K562 (cell line): ENCODE results near the gene TCTN3. TPM values are rescaled to one million over a fixed set of nuclear protein-coding genes. Genes with fewer than 3 reads are reported as not detected.

ENCODE experiments used
- ATAC-seq: fragments of 200-7000 bp; cut with Tn5 transposase; 3 replicates; pipeline ENCODE4 v1.9.1; 2020; ENCODE audit warnings: moderate library complexity
- BruUV-seq: library from RNA; stranded (reverse); fragments of 400-500 nt; replicated peaks from 2 replicates; lab custom pipeline; 2021; lab: Mats Ljungman, UMichigan
- CTCF ChIA-PET: fragments of 300-600 bp; formaldehyde crosslinking; extraction: SDS; loops from one replicate; lab custom pipeline; 2021; ENCODE audit warnings: low intra/inter-chr PET ratio; lab: Yijun Ruan, JAX
- POLR2A ChIA-PET: fragments of 300-600, 350-650 bp; sonication (Branson Sonifier 250); formaldehyde crosslinking; extraction: SDS; loops from one replicate; lab custom pipeline; 2021; ENCODE audit warnings: antibody characterized with exemption, inconsistent platforms; lab: Yijun Ruan, JAX
- DNase-seq, 4 experiments: peaks; one replicate each; pipeline versions ENCODE4 v3.0.0 to v3.0.0-alpha.2; 2011 to 2018; ENCODE audit warnings: low spot score in 3 of 4, mixed read lengths in 3 of 4; ENCODE audit errors: extremely low read depth in 1 of 4
- FAIRE-seq: peaks from 2 replicates; lab custom pipeline; 2011; peaks lifted over from hg19 to GRCh38; lab: Jason Lieb, UNC
- H2AFZ ChIP-seq: 2 replicates; pipeline ENCODE4 v1.6.0; 2011; ENCODE audit warnings: low read depth, low read length, control low read depth, inconsistent platforms
- H3K27ac ChIP-seq: fragments of 200-600 bp; 3 replicates; pipeline ENCODE4 v1.8.0; 2011; ENCODE audit warnings: low read depth, mild to moderate bottlenecking, control low read depth, inconsistent platforms, low read length, moderate library complexity, mixed read lengths; ENCODE audit errors: extremely low read depth
- H3K27me3 ChIP-seq, 2 experiments: fragments of 300-600 bp in 1 of 2; 2 replicates in 1 of 2; 3 replicates in 1 of 2; pipeline versions ENCODE4 v1.6.0 to v1.8.0; 2011; ENCODE audit warnings: inconsistent platforms in 2 of 2, low read length in 2 of 2, mild to moderate bottlenecking in 1 of 2, mixed read lengths in 1 of 2, moderate library complexity in 1 of 2; ENCODE audit not compliant: control insufficient read depth in 2 of 2, insufficient read depth in 2 of 2
- H3K36me3 ChIP-seq: fragments of 300-600 bp; 3 replicates; pipeline ENCODE4 v1.8.0; 2011; ENCODE audit warnings: mild to moderate bottlenecking, low read length, inconsistent platforms; ENCODE audit not compliant: control insufficient read depth, insufficient read depth
- H3K4me1 ChIP-seq, 2 experiments: fragments of 200-600 bp in 1 of 2; replicated peaks in 1 of 2; 2 replicates in 1 of 2; 3 replicates in 1 of 2; pipeline versions ENCODE4 v1.5.1 to v1.8.0; 2011; ENCODE audit warnings: inconsistent platforms in 2 of 2, low read length in 2 of 2, mild to moderate bottlenecking in 1 of 2, mixed read lengths in 1 of 2, moderate library complexity in 1 of 2; ENCODE audit not compliant: control insufficient read depth in 2 of 2, insufficient read depth in 2 of 2
- H3K4me2 ChIP-seq: 2 replicates; pipeline ENCODE4 v1.6.1; 2011; ENCODE audit warnings: low read length, control low read depth, inconsistent platforms, mixed read lengths; ENCODE audit not compliant: insufficient read depth
- H3K4me3 ChIP-seq: fragments of 200-600 bp; sonication (generic), shearing (Covaris generic); 2 replicates; pipeline ENCODE4 v1.5.1; 2016; ENCODE audit warnings: control low read depth, inconsistent platforms
- H3K79me2 ChIP-seq: fragments of 200-600 bp; 3 replicates; pipeline ENCODE4 v1.8.0; 2011; ENCODE audit warnings: low read length, inconsistent platforms; ENCODE audit not compliant: control insufficient read depth, insufficient read depth
- H3K9ac ChIP-seq, 2 experiments: 2 replicates each; pipeline versions ENCODE4 v1.6.0 to v1.6.1; 2011; ENCODE audit warnings: low read depth in 2 of 2, low read length in 2 of 2, control low read depth in 1 of 2, inconsistent platforms in 1 of 2, mild to moderate bottlenecking in 1 of 2, mixed read lengths in 1 of 2; ENCODE audit not compliant: insufficient read depth in 1 of 2
- H3K9me1 ChIP-seq: one replicate; pipeline ENCODE4 v1.6.0; 2011; ENCODE audit warnings: inconsistent platforms, mild to moderate bottlenecking, low read length, moderate library complexity; ENCODE audit not compliant: control insufficient read depth, insufficient read depth
- H3K9me3 ChIP-seq: replicated peaks from 2 replicates; pipeline ENCODE4 v1.5.1; 2011; ENCODE audit warnings: low read depth, low read length, inconsistent platforms; ENCODE audit not compliant: control insufficient read depth, insufficient read depth
- H4K20me1 ChIP-seq: replicated peaks from 2 replicates; pipeline ENCODE4 v1.6.1; 2011; ENCODE audit warnings: low read length, inconsistent platforms, mixed read lengths; ENCODE audit not compliant: control insufficient read depth, insufficient read depth
- BDP1 ChIP-seq: IDR thresholded peaks from 3 replicates; pipeline ENCODE4 v1.6.1; 2011; ENCODE audit not compliant: insufficient read length, insufficient read depth
- EHMT2 ChIP-seq: fragments of 450-650 bp; IDR thresholded peaks from 2 replicates; pipeline ENCODE4 v1.6.1; 2018; ENCODE audit warnings: antibody characterized with exemption
- EP300 ChIP-seq: IDR thresholded peaks from 2 replicates; pipeline ENCODE4 v1.6.1; 2012; ENCODE audit warnings: low read length, improper control_type of control experiment
- HMGXB4 ChIP-seq: sonication (generic); formaldehyde crosslinking; IDR thresholded peaks from 2 replicates; pipeline ENCODE4 v1.8.1; 2023; ENCODE audit warnings: mild to moderate bottlenecking, missing genetic modification reagents
- LARP7 ChIP-seq: fragments of 450-650 bp; IDR thresholded peaks from 2 replicates; pipeline ENCODE4 v1.6.1; 2016
- MECOM ChIP-seq: fragments of 250-450 bp; sonication (Bioruptor Pico); IDR thresholded peaks from 2 replicates; pipeline ENCODE4 v1.8.0; 2022; ENCODE audit warnings: inconsistent platforms
- MLX ChIP-seq, 2 experiments: fragments of 450-650 bp in 1 of 2; sonication (generic) in 1 of 2; formaldehyde crosslinking; conservative IDR thresholded peaks; 2 replicates each; pipeline versions ENCODE4 v1.4.0 to v1.8.1; 2020 to 2022; ENCODE audit warnings: mild to moderate bottlenecking in 1 of 2, missing genetic modification reagents in 1 of 2
- NCOA1 ChIP-seq: fragments of 450-650 bp; IDR thresholded peaks from 2 replicates; pipeline ENCODE4 v1.6.1; 2016; ENCODE audit warnings: low read depth
- NFATC3 ChIP-seq: fragments of 450-650 bp; IDR thresholded peaks from 2 replicates; pipeline ENCODE4 v1.6.1; 2017; ENCODE audit warnings: mild to moderate bottlenecking
- SAFB2 ChIP-seq: fragments of 200-400 bp; formaldehyde crosslinking; IDR thresholded peaks from 2 replicates; pipeline ENCODE4 v1.6.1; 2018; ENCODE audit warnings: borderline replicate concordance, low read length, low read depth, moderate library complexity; ENCODE audit not compliant: severe bottlenecking
- ZFX ChIP-seq: sonication (generic); formaldehyde crosslinking; IDR thresholded peaks from 2 replicates; pipeline ENCODE4 v1.8.0; 2022; ENCODE audit warnings: mild to moderate bottlenecking, missing genetic modification reagents, moderate library complexity
- ZNF449 ChIP-seq: fragments of 250-450 bp; sonication (Bioruptor Pico); IDR thresholded peaks from 2 replicates; pipeline ENCODE4 v1.8.0; 2022; ENCODE audit warnings: moderate library complexity, mild to moderate bottlenecking, inconsistent platforms
- WGBS: fragments of 100-300 bp; shearing (Covaris generic); methylation state at CpG from one replicate; pipeline ENCODE4 v1.1.6; 2016; ENCODE audit warnings: low coverage, mixed read lengths; ENCODE audit not compliant: insufficient coverage; ENCODE audit errors: missing lambda C conversion rate; 5-methylcytosine and 5-hydroxymethylcytosine counted together
- in situ Hi-C: fragments of 300-500 bp; cut with MboI; formaldehyde crosslinking; loops from 4 replicates; pipeline ENCODE4 v1.15.0; 2018; ENCODE audit warnings: inconsistent platforms, mixed read lengths
- intact Hi-C: fragments of 100-400 bp; cut with micrococcal nuclease; formaldehyde crosslinking; loops from 2 replicates; pipeline ENCODE4 v1.14.2; 2022
- polyA plus RNA-seq, 8 experiments: library from polyadenylated mRNA; depleted of rRNA in 4 of 8; stranded (reverse) in 5 of 8; unstranded in 3 of 8; fragments of >200 nt; fragmentation: Nextera tagmentation in 2 of 8; fragmentation: Illumina TruSeq in 1 of 8; extraction: Ambion mirVana in 2 of 8; extraction: Trizol in 1 of 8; gene quantifications; 2 replicates each; pipeline versions ENCODE4 v1.2.1 to v1.2.3, GENCODE V29; 2011 to 2014; ENCODE audit warnings: inconsistent platforms in 1 of 8, missing spikeins in 1 of 8
- total RNA-seq, 7 experiments: library from RNA; depleted of rRNA in 6 of 7; stranded (reverse); fragments of >200 nt in 6 of 7; fragmentation: Illumina TruSeq in 2 of 7; extraction: Trizol in 2 of 7; gene quantifications; 2 replicates each; pipeline versions ENCODE4 v1.2.1 to v1.2.3, GENCODE V29; 2011 to 2021; ENCODE audit warnings: low replicate concordance in 1 of 7

The TCTN3 gene
- total and polyA plus RNA-seq, 9 of the 15 experiments (the other 6 are each of a cell fraction or from before 2014, with no cell fraction given) = 10.4 to 25.8 (median 16.3) TPM

- POLR2A ChIA-PET = no interaction called here
- Histone ChIP-seq H3K79me2 (peaks cover 22% of the 10 kb centered on the region), H3K9ac (no peak overlapping the region), H3K9me3 (no peaks in the 10 kb centered on the region), H3K4me2 (no peak overlapping the region), H3K27me3 (no peaks in the 10 kb centered on the region), H3K9me1 (no peaks in the 10 kb centered on the region), H3K27ac (no peak overlapping the region), H3K36me3 (peaks cover 79% of the 10 kb centered on the region; the same call in 2 of the 3 replicates), H3K4me1 (no peaks in the 10 kb centered on the region; a peak in 2 of 5 replicates), H2AFZ (no peak overlapping the region), H3K4me3 (no peak overlapping the region), H4K20me1 (no peaks in the 10 kb centered on the region)
- in situ Hi-C loops = no loop called here
- no TSS peak for BruUV-seq
- peak in 1 of 4 experiments; percentile 9 for DNase-seq
- no peak for ATAC-seq
- intact Hi-C loops = no loop called here
- CTCF ChIA-PET = no interaction called here
- no peak for FAIRE-seq
- 66% methylated on average over 2 of the region's 2 CpGs for WGBS
- TF ChIP-seq EP300 (no peak), LARP7 (no peak), NFATC3 (no peak), MLX (CRISPR knock-in tag; conservative IDR thresholded peaks at IDR 0.05) (no peak), SAFB2 (no peak), EHMT2 (no peak), HMGXB4 (CRISPR knock-in tag) (no peak), ZFX (CRISPR knock-in tag) (no peak), NCOA1 (no peak), MECOM (no peak), BDP1 (no peak), ZNF449 (CRISPR knock-in tag) (no peak)
These were observed 5.1 kb downstream of the TCTN3 start for GRCh38 chr10:95688648-95689047.
